CD4-positive, CD25-positive, alpha-beta regulatory T cell (primary cell): Measurements from ENCODE around the gene WDR45B. TPM values are rescaled to one million over a fixed set of nuclear protein-coding genes. Genes with fewer than 3 reads are reported as not detected.
A peak's percentile ranks its signal among the peaks of the same experiment; 100 is the strongest.

Experiments used
- ATAC-seq, 2 donors: fragments of 150-1000 bp; cut with Tn5 transposase; one replicate each; pipeline ENCODE4 v1.10.0; 2021; ENCODE audit warnings: low read depth in 2 of 2, moderate number of reproducible peaks in 2 of 2, moderate library complexity in 1 of 2
- DNase-seq, 3 donors: peaks; one replicate each; pipeline versions ENCODE4 v3.0.0 to v3.0.0-alpha.2; 2012 to 2022; ENCODE audit warnings: mixed read lengths in 1 of 3
- H3K27ac ChIP-seq: one replicate; pipeline ENCODE4 v1.7.0; 2013; ENCODE audit warnings: mild to moderate bottlenecking, low read length; ENCODE audit not compliant: insufficient read depth, poor library complexity, severe bottlenecking
- H3K27me3 ChIP-seq: one replicate; pipeline ENCODE4 v1.7.0; 2013; ENCODE audit warnings: low read length; ENCODE audit not compliant: control insufficient read depth, insufficient read depth
- H3K36me3 ChIP-seq: one replicate; pipeline ENCODE4 v1.7.0; 2013; ENCODE audit warnings: mild to moderate bottlenecking, low read length, moderate library complexity; ENCODE audit not compliant: control insufficient read depth, insufficient read depth
- H3K4me1 ChIP-seq: 2 replicates; pipeline ENCODE4 v1.7.0; 2013; ENCODE audit warnings: mild to moderate bottlenecking, low read length; ENCODE audit not compliant: insufficient read depth, control insufficient read depth, poor library complexity, severe bottlenecking
- H3K4me3 ChIP-seq: one replicate; pipeline ENCODE4 v1.7.0; 2013; ENCODE audit warnings: low read depth, mild to moderate bottlenecking, low read length, moderate library complexity
- H3K9me3 ChIP-seq, 2 experiments: 1 replicate in 1 of 2; 2 replicates in 1 of 2; pipeline ENCODE4 v1.7.0; 2013; ENCODE audit warnings: low read length in 2 of 2, mild to moderate bottlenecking in 1 of 2, moderate library complexity in 1 of 2; ENCODE audit not compliant: control insufficient read depth in 2 of 2
- H3K27ac Mint-ChIP-seq, 3 donors: one replicate each; pipeline ENCODE4 v1.8.0; 2020 to 2022; ENCODE audit warnings: mild to moderate bottlenecking in 3 of 3, mixed read lengths in 3 of 3, moderate library complexity in 2 of 3
- H3K27me3 Mint-ChIP-seq: one replicate; pipeline ENCODE4 v1.8.0; 2022; ENCODE audit warnings: mild to moderate bottlenecking, mixed read lengths
- H3K36me3 Mint-ChIP-seq: one replicate; pipeline ENCODE4 v1.8.0; 2020; ENCODE audit warnings: mixed read lengths
- H3K4me1 Mint-ChIP-seq, 4 donors: one replicate each; pipeline ENCODE4 v1.8.0; 2020 to 2022; ENCODE audit warnings: mixed read lengths in 4 of 4, mild to moderate bottlenecking in 1 of 4
- H3K4me3 Mint-ChIP-seq, 4 donors: one replicate each; pipeline ENCODE4 v1.8.0; 2020 to 2022; ENCODE audit warnings: mild to moderate bottlenecking in 4 of 4, mixed read lengths in 4 of 4, moderate library complexity in 3 of 4
- H3K9me3 Mint-ChIP-seq, 7 donors: one replicate each; pipeline ENCODE4 v1.8.0; 2020 to 2022; ENCODE audit warnings: mixed read lengths in 7 of 7, mild to moderate bottlenecking in 3 of 7, moderate library complexity in 2 of 7
- polyA plus RNA-seq, 4 donors: library from polyadenylated mRNA; unstranded; fragments of 300-500 nt; fragmentation: Illumina TruSeq; gene quantifications; one replicate each; pipeline ENCODE4 v1.2.3, GENCODE V29; 2021
- total RNA-seq: library from RNA; stranded (reverse); gene quantifications from one replicate; pipeline ENCODE4 v1.2.3, GENCODE V29; 2022

WDR45B gene
- total and polyA plus RNA-seq, 5 donors from 2014 or later: 35.1 to 86.8 (median 40.7) TPM

- H3K4me1 ChIP-seq: no peaks in the 10 kb centered on the region
- no peaks in the 10 kb centered on the region for H3K9me3 ChIP-seq
- no peak for DNase-seq
- no peak for ATAC-seq
- no peak overlapping the region for H3K27ac ChIP-seq
- H3K36me3 ChIP-seq: peaks cover 55% of the 10 kb centered on the region
- Mint-ChIP-seq H3K27ac (no peak overlapping the region), H3K9me3 (no peaks in the 10 kb centered on the region), H3K27me3 (no peaks in the 10 kb centered on the region), H3K4me1 (peaks cover 0 to 2% (median 0%) of the 10 kb centered on the region in 4 donors), H3K36me3 (peaks cover 35% of the 10 kb centered on the region), H3K4me3 (no peak overlapping the region)
- no peak overlapping the region for H3K4me3 ChIP-seq
- H3K27me3 ChIP-seq: no peaks in the 10 kb centered on the region
Observed at GRCh38 chr17:82615084-82616020, 32.9 kb downstream of the WDR45B start.

- H3K27ac Mint-ChIP-seq: no peak overlapping the region
- H3K9me3 Mint-ChIP-seq: no peaks in the 10 kb centered on the region
- ATAC-seq: no peak
- Histone ChIP-seq H3K9me3 (no peaks in the 10 kb centered on the region), H3K27me3 (no peaks in the 10 kb centered on the region), H3K27ac (no peak overlapping the region), H3K4me3 (no peak overlapping the region), H3K36me3 (peaks cover 53% of the 10 kb centered on the region), H3K4me1 (no peaks in the 10 kb centered on the region)
- no peaks in the 10 kb centered on the region for H3K27me3 Mint-ChIP-seq
- H3K36me3 Mint-ChIP-seq: peaks cover 38% of the 10 kb centered on the region
- peaks cover 0 to 4% (median 0%) of the 10 kb centered on the region in 4 donors for H3K4me1 Mint-ChIP-seq
- H3K4me3 Mint-ChIP-seq: no peak overlapping the region
- DNase-seq: no peak
Observed at GRCh38 chr17:82614095-82614631, 34.1 kb downstream of the WDR45B start.

- Mint-ChIP-seq H3K9me3 (no peaks in the 10 kb centered on the region), H3K27ac (peak overlapping the region in 1 of 3 donors; percentile 56), H3K36me3 (peaks cover 31% of the 10 kb centered on the region), H3K27me3 (no peaks in the 10 kb centered on the region), H3K4me3 (no peak overlapping the region), H3K4me1 (peaks cover 0 to 4% (median 1%) of the 10 kb centered on the region in 4 donors)
- H3K4me1 ChIP-seq: no peaks in the 10 kb centered on the region
- no peaks in the 10 kb centered on the region for H3K9me3 ChIP-seq
- ATAC-seq (no peak), DNase-seq (no peak)
- H3K27ac ChIP-seq: no peak overlapping the region
- H3K4me3 ChIP-seq: no peak overlapping the region
- peaks cover 51% of the 10 kb centered on the region for H3K36me3 ChIP-seq
- H3K27me3 ChIP-seq: no peaks in the 10 kb centered on the region
Observed at GRCh38 chr17:82613283-82614094, 34.8 kb downstream of the WDR45B start.

GRCh38 chr17:82611140-82612058, 36.8 kb downstream of the WDR45B start:
- Mint-ChIP-seq H3K27me3 (no peaks in the 10 kb centered on the region), H3K9me3 (no peaks in the 10 kb centered on the region), H3K36me3 (peaks cover 26% of the 10 kb centered on the region), H3K4me3 (no peak overlapping the region), H3K4me1 (peaks cover 0 to 4% (median 1%) of the 10 kb centered on the region in 4 donors), H3K27ac (no peak overlapping the region)
- H3K36me3 ChIP-seq: peaks cover 37% of the 10 kb centered on the region
- no peak overlapping the region for H3K27ac ChIP-seq
- no peak overlapping the region for H3K4me3 ChIP-seq
- no peaks in the 10 kb centered on the region for H3K27me3 ChIP-seq
- no peak for ATAC-seq
- DNase-seq: no peak
- H3K4me1 ChIP-seq: no peaks in the 10 kb centered on the region
- H3K9me3 ChIP-seq: no peaks in the 10 kb centered on the region

GRCh38 chr17:82609655-82610054, 38.6 kb downstream of the WDR45B start:
- DNase-seq: no peak
- Histone ChIP-seq H3K27ac (no peak overlapping the region), H3K4me1 (no peaks in the 10 kb centered on the region), H3K27me3 (no peaks in the 10 kb centered on the region), H3K9me3 (no peaks in the 10 kb centered on the region), H3K4me3 (no peak overlapping the region), H3K36me3 (peaks cover 36% of the 10 kb centered on the region)
- Mint-ChIP-seq H3K36me3 (peaks cover 21% of the 10 kb centered on the region), H3K4me1 (peaks cover 0 to 4% (median 1%) of the 10 kb centered on the region in 4 donors), H3K9me3 (no peaks in the 10 kb centered on the region), H3K27ac (peak overlapping the region in 2 of 3 donors; percentile 23 to 26), H3K27me3 (no peaks in the 10 kb centered on the region), H3K4me3 (no peak overlapping the region)
- no peak for ATAC-seq

- no peak overlapping the region for H3K27ac ChIP-seq
- peaks cover 25% of the 10 kb centered on the region for H3K36me3 Mint-ChIP-seq
- no peak overlapping the region for H3K4me3 ChIP-seq
- peak overlapping the region in 1 of 3 donors; percentile 44 for H3K27ac Mint-ChIP-seq
- no peaks in the 10 kb centered on the region for H3K9me3 ChIP-seq
- DNase-seq (no peak), ATAC-seq (no peak)
- peaks cover 3 to 7% (median 6%) of the 10 kb centered on the region in 4 donors for H3K4me1 Mint-ChIP-seq
- no peak overlapping the region for H3K4me3 Mint-ChIP-seq
- H3K9me3 Mint-ChIP-seq: no peaks in the 10 kb centered on the region
- no peaks in the 10 kb centered on the region for H3K27me3 ChIP-seq
- H3K4me1 ChIP-seq: no peaks in the 10 kb centered on the region
- peaks cover 37% of the 10 kb centered on the region for H3K36me3 ChIP-seq
- no peaks in the 10 kb centered on the region for H3K27me3 Mint-ChIP-seq
Observed at GRCh38 chr17:82608816-82609215, 39.4 kb downstream of the WDR45B start.
